Fibroblast of villous mesenchyme (primary cell): ENCODE measurements around the gene GALR1. TPM values are rescaled to one million over a fixed set of nuclear protein-coding genes. Genes with fewer than 3 reads are reported as not detected.
"Not testable (repeated sequence)": the region's sequence is repeated elsewhere in the genome, so short reads cannot be mapped to it uniquely, and the experiment has no call there.

Experiments used
- DNase-seq: peaks from one replicate; pipeline ENCODE4 v3.0.0-alpha.2; 2010; ENCODE audit warnings: low read depth
- H3K4me3 ChIP-seq: 2 replicates; pipeline ENCODE4 v1.5.1; 2011; ENCODE audit warnings: low read depth, mild to moderate bottlenecking, low read length
- CTCF ChIP-seq: IDR thresholded peaks from 2 replicates; pipeline ENCODE4 v1.5.1; 2012; ENCODE audit warnings: low read depth, mild to moderate bottlenecking, low read length; ENCODE audit not compliant: insufficient read depth
- total RNA-seq: library from RNA; depleted of rRNA; stranded (reverse); fragments of >200 nt; gene quantifications from 2 replicates; pipeline ENCODE4 v1.2.3, GENCODE V29; 2012

Gene GALR1
- total RNA-seq, 1 donor, result not detected

DNA sequence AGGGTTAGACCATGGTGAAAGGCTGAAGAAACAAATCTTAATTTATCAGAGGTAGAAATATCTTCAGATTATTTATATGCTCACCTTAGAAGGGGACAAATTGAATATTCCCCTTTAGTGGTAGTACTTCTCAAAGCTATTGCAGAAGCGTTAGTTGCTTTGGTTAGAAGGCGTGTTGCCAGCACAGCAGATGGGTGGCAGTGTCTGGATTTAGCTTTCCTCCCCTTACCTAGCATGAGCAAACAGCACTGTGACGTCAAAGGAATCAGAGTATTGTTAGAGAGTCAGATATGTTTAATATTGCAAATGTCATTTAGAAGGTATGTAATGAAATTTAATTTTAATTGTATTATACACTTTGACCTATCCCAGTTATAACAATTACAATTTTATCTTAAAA lies 27.2 kb upstream of the GALR1 start:
- no peak overlapping the region for H3K4me3 ChIP-seq
- no peak for DNase-seq
- no peak for TF ChIP-seq CTCF

DNA sequence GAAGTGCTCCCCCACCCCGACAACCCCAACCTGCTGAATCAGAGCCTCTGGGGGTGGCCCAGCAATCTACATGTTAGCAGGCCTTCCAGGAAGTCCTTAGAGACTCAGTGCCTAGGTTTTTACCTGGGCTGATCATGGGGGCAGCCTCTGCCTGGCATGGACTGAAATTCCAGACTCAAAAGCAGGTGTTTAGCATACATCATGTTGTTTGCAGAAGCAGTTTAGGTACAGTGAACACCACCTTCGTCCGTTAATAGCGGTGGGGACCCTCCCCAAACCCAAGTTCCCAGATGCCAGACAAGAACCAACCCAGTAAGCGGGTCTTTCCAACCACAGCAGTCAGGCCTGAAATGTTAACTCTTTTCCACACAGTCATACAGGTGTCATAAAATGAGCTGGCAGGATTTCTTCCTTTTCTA lies 26.4 kb upstream of the GALR1 start:
- H3K4me3 ChIP-seq, result no peak overlapping the region
- DNase-seq, result no peak
- TF ChIP-seq CTCF, result no peak

DNA sequence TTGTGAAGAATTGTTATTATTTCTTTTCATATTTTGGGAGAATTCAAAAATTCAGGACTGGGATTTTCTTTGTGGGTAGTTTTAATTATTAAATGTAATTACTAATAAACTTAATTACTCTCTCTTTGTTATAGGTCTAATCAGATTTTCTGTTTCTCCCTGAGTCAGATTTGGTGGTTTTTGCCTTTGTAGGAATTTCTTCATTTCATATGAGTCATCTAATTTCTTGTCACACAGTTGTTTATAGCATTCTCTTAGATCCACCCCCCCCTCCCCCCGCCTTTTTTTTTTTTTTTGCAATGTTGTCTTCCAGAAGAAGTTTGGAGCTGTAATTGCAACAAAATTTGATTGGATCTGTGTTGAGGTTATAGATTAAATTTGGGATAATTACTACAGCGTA lies 26.0 kb upstream of the GALR1 start:
- no peak for TF ChIP-seq CTCF
- DNase-seq, result peak; percentile 75
- no peak overlapping the region for H3K4me3 ChIP-seq

DNA sequence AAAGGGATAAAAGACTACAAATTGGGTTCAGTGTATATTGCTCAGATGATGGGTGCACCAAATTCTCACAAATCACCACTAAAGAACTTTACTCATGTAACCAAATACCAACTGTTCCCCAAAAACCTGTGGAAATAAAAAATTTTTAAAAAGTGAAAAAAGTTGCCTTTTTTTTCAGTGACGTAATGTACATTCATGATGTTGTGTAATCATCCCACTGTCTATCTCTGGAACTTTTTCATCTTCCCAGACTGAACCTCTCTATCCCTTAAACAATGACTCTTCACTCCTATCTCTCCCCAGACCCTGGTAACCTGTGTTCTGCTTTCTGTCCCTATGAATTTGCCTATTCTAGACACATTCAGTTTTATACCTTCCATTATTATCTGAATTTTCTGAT lies 19.0 kb upstream of the GALR1 start:
- no peak for DNase-seq
- TF ChIP-seq CTCF, result no peak
- no peak overlapping the region for H3K4me3 ChIP-seq

DNA sequence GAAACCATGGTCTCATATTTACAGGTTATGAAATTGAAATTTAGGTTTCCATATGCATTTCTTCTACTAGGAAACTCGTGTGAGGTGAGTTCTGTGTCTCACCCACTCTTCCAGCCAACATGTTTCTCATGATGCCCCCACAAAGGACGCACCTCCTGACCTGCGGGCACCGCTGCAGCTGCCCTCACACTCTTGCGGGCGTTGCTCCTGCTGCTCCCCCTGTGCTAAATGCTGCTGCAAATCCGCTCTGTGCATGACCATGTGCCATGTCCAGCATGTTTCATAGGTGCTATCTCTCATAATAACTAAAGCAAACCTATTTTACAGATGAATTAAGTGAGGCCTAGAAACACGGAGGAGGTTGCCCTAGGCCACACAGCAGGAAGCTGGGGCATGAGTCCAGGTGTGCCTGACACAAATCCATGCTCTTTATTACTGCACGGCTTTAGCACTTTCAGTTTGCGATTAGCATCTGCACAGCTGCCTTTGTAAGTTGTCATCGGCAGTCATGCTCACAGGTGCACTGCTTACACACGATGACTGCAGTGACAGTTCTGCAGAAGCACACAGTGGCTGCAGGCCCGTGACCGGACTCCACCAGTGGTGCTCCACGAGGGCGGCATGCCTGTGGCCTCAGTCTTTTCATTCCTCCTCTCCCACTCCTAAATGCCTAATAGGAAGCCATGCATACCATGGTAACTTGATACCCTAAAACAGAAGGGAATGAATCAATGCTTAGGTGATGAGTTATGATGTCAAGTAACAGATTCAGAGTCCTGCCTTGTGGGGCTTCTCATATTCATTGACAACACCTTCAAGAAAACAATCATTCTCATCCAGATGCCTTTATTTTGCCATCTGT lies 14.9 kb upstream of the GALR1 start:
- no peak for TF ChIP-seq CTCF
- no peak for DNase-seq
- no peak overlapping the region for H3K4me3 ChIP-seq

GRCh38 chr18:77239285-77239684 lies 10.4 kb upstream of the GALR1 start:
- not testable (repeated sequence) for H3K4me3 ChIP-seq, DNase-seq

DNA sequence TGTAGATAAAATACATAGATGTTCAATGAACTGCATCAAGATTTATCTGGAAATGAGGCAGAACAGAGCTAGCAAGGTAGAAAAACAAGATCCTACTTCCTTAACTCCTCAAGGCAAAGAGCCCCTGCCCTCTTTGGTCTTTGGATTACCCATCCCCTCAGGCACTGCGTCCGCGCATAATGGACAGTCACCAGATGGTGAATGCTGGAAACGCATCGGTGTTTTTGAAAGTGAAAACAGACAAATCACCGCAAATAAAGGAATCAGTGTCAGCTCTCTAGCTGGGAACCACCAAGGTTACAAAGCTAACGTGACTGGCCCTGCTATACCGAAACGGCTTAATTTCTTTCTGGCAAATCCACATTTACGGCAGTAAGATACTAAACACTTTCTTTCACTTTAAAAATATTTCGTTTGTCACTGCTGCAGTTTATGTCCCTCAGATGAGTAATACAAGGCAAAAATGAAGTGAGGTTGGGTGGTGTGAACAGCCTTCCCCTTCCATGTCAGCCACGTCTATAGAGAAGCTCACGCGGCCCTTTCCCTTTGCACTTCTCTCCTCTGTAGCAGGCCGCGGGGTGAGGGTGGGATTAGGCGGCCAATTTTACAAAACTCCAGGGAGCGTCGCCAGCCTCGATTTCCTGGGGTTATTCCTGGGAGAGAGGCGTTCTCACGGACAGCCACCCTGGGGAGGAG lies 627 bp upstream of the GALR1 start:
- no peak for DNase-seq
- peak overlapping the region; percentile 16 for H3K4me3 ChIP-seq
- no peak for TF ChIP-seq CTCF
